ENCODE results near the gene SHROOM3.

The SHROOM3 gene

DNA sequence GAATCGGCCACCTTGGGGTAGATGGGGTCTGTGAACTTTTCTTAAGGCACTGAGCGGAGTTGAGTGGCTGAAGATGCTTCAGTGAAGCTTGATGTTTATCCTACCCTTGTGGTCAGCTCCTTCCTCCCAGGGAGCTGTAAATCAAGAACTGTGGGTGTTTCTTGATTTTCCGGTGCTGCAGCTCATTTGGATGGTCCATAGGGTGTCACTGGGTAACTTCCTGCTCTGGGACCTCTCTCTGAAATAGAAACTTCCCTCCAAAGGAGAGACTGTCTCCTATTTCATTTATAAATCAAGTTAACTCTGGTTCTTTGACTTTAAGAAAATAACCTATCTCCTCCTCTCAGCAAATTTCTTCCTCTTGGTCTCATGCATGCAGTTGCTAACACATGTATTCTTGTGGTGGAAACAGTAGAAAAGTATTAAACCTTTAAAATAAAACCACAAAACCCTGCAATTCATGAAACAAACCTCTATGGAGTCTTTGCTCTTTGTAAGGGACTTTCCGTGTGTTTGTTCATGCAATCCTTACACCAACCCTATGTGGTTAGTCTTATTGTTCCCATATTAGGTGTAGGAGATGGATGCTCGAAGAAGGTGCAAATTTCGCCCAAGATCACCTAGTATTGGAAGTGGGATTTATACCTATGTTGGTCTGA, 110.3 kb downstream of the SHROOM3 start:
- no peak for DNase-seq

DNA sequence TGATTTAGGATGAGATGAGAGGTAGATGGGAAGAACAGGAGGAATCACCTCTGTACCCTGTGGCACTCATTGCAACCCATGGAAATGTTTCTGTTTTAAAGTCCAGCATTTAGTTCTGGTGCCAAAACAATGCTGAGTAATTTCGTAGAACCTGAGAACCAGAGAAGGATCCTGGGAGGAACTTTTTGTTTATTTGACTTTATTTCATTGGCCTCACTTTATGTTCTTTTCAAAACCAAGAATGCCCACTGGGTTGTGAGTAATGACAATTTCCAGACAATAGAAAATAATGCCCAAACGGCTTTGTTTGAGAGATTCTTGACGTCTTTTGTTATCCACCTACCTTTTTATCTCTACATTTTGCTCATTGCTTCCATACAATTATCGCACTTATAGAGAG, 111.3 kb downstream of the SHROOM3 start:
- DNase-seq: no peak

DNA sequence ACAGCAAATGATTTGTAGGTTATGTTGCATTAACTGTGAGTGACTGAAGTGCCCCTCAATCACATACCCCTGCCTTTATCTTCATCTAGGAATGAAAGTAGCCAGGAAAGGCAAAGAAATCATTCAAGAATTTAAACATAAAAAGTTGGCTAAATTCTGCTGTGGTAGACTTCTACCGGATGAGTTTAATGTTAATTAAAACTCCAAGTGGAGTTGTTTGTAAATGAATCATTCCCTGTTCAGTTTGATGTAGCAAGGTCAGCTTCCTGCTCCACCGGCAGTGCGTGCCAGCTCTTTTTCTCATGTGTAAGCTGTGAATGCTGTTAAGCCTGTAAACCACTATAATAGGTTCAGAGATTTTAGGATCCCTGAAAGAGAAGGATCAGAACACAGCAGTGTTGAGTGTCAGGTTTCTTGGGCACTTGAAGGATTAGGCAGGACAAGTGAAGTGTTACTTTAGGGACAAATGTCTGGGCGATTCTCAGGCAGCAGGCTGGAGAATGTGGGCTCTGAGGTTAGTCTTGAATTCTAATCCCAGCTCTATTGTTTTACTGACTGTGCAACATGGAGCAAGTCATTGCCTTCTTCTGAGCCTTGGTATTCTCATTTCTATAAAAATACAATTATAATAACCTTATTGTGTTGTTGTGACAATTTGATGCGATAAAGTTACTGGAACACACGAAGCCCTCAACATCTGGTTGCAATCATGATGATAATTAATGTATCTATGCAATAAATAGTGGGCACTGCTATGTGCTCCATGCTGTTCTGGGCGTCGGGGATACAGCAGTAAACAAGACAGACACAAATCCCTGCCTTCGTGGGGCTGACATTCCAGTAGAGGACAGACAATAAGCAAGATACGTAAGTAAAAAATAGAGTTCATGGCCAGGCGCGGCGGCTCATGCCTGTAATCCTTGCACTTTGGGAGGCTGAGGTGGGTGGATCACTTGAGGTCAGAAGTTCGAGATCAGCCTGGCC, 112.0 kb downstream of the SHROOM3 start:
- no peak for DNase-seq

DNA sequence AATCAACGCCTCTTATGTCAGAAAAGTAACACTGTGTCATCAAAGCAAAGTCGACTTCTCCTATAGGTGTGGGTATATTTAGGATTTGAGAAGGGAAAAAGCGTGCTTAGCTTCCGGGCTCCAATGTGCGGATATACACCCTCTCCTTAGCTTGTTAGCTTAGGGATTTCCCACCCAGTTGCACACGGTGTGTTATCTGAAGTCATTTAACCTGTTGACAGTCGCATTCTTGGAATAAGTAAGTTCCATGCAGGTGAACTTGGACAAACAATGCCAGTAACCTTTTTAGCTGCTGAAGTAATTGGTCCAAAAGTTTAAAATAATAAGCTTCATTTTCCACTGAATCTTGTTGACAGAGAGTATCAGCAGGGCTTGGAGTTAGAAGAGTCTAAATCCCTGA, 113.7 kb downstream of the SHROOM3 start:
- no peak for DNase-seq

DNA sequence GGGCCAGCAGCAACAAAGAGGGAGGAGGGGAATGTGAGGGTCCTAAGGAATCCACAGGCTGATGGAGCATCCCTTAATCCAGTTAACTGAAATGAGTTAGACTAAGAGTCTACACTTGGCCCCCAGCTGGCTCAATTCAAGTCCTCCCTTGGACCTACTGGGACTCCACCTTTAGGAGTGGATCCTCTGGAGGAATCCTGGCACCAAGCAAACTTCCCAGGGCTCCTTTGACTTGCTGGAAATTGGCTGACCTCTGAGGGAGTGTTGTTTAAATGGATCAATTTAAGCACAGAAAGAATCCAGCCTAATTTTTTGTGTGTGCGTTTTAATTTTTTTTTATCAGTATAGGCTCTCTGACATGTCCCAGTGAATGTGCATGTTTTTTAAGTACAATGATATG, 114.7 kb downstream of the SHROOM3 start:
- no peak for DNase-seq

DNA sequence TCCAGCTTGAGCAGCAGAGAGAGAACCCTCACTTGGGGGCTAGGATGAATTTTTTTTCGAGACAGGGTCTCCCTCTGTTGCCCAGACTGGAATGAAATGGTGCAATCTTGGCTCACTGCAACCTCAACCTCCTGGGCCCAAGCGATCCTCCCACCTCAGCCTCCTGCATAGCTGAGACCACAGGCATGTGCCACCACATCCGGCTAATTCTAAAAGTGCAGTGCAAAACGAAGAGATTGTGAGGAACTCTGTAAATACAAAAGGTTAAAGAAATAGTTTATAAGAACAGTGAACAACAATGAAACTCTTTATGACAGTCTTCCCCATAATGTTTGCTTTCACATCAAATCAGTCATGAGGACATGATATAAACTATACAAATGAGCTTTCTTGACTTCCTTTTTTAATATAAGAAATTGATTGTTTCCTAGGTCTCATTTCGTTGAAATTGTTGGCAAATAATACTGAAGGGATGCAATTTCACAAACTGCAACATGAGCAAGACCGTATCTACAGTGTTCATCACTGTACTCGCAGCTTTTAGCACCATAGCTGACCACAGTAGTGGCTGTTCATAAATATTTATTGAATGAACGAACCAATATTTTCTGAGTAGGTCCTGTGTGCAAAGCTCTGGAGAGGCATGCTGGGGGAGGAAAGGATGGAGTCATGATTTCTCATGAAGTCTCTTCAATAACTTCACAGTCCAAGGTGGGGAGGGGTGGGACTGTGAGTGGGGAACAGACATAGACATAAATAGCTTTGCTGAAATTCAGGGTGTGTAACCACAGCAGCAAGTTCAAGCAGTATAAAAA, 116.1 kb downstream of the SHROOM3 start:
- DNase-seq: no peak

DNA sequence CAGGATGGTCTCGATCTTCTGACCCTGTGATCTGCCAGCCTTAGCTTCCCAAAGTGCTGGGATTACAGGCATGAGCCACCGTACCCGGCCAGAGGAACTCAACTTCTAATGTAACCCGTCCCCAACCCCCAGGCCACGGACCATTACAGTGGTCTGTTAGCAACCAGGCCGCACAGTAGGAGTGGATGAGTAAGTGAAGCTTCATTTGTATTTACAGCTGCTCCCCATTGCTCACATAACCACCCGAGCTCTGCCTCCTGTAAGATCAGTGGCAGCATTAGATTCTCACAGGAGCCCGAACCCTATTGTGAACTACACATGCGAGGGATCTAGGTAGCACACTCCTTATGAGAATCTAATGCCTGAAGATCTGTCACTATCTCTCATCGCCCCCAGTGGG, 119.6 kb downstream of the SHROOM3 start:
- no peak for DNase-seq

DNA sequence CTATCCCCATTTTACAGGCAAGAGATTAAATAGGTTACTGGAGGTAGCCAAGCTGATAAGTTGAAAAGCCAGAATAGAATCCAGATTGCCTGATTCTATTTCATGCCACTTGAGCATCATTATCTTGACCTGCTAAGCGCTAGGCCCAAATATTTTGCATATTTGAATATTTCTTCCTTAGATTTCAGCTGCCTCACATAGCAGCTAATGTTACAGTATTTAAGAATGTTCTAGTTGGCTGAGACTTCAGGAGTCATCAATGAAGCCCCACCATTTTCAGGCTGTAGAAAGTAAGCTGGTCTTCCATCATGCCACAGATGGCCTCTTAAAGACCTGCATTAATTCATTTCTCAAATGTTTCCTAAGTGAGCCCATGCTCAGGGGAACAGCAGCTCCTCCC, 121.4 kb downstream of the SHROOM3 start:
- DNase-seq: no peak

DNA sequence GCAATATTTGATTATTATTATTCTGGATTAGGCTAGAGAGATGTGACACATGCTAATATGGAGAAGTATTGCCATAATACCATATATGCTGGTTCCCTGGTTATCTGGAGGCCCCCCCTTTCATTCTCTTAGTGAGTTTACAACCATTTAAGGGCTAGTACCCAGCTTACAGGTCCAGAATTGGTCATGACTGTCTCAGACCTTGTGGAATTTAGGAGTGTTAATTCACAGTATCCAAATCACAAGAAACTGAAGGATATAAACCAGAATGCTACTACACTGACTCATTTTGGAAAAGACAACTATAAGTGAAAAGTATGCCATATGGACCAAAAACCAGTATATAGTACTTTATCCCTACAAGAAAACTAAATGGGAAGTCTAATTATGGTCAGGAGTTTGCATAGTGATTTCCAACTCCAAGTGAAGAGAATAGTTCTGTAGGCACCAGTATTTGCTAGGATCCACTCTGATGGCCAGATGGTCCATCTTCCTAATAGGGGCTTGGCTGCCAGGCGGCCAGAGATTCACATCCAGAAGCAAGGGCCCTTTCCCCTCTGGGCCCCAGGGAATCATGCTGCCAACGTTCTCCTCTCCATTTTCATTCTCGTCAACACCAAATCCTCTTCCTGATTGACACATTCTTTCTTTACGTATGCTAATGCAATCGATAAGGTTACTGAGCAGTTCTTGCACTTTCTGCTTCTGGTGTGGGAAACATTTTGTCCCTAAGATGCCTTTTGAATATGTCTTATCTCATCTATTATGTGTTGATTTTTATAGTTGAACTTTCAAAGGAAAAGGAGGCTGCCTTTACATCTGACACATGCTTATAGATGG, 123.6 kb downstream of the SHROOM3 start:
- no peak for DNase-seq

DNA sequence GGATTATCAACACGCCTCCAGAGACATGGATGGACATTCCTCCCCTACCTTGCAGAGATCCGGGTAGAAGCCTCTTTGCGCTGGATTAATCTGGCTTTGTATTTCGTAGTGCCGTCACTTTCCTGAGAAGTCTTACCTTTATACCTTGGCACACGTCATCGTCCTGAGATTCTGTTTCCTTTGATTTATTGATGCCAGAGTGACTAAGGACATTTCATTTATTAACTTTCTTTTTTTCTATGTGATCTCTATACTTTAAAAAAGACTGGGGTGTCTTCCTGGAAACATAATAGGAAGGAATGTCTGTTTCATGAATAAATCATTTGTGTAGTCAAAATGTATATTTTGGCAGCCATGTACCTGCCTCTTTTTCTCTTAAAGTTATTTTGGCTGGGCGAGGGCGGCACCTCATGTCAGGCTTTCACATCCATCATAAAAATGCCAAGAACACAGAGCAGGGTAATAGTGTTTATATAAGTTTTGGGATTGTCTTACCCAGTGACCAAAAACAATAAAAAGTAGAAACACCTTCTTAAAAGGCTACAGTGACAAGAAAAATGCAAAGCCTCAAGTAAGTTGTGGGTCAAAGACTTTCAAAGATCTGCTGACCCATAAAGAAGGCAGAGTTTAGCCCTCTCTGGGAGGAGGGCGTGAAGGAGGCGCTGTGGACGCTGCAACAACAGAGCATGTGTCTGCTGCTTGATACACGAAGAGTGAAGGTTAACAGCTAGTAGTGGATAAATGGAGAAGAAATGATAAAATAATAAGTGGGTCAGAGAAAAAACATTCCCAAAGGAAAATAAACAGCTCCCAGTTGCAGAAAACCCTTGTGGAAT, 124.4 kb downstream of the SHROOM3 start:
- DNase-seq: no peak

DNA sequence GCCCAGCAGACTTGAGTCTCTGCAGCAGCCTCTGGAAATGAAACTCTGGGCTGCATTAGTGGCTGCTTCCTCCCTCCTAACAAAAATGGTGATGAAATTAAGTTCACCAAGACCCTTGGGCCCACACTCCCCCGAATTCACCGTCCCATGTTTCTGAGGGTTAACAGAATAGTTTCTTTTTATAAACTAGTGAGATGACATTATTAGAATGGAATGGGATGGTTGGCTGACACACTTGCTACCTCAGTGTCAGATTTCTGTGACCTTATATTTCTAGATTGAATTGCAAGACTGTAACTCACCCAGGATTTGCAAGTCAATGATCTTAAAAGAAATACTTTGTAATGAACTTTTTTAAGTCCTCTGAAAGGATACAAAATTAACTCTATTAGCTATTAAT, 127.1 kb downstream of the SHROOM3 start:
- DNase-seq: no peak

DNA sequence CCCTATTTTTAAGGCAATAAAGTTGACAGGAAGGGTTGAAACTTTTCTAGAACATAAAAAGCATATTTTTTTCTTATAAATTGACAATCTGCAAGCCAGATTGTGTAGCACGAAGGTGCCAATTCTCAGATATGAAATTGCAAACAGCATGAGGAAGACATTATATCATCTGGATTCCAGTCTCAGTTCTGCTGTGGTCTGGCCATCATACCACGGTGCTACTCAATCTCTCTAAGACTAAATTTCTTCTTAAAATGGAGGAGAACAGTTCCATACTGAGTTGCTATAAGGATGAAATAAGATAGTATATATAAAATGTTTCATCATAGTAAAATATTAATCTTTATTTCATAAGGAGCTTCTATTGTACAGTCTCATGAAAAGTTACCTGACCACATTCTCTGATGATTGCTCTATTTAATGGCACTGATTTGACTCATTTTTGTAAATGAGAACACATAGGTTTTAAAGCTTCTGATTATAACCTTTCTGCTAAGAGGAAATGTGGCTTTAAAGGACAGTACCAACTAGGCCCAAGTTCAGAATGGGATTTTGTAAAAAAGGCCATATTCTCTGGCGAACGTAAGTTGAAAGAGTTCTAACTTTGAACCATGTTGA, 127.9 kb downstream of the SHROOM3 start:
- no peak for DNase-seq

DNA sequence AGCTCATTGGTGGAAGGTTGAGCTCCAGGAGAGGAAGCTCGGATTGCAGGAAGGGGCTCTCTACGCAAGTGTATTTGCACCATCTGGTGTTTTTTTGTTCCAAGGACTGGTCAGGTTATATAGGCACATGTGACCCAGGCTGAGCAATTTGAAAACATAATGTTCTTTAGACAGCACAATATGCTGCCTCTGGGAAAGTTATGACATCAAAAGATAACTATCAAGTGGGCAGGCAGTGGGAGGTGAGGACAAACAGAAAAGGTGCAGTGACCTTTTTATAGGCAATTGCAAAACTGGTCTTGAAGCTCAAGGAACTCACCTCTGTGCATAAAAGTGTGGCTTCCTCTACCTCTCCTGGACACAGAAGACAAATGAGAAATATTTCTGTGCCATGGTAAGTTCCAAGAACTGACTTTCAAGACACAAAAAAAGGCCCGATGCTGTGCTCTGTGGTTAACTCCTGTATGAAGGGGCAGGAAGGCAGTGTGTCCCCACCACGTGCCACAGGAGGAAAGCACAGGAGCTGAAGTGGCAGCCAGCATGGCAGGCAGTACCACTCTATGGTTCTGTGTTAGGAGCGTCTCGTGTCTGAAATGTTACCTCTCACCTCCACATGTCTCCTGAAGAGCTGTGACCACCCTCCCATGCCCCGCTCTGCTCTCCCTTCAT, 128.6 kb downstream of the SHROOM3 start:
- no peak for DNase-seq

DNA sequence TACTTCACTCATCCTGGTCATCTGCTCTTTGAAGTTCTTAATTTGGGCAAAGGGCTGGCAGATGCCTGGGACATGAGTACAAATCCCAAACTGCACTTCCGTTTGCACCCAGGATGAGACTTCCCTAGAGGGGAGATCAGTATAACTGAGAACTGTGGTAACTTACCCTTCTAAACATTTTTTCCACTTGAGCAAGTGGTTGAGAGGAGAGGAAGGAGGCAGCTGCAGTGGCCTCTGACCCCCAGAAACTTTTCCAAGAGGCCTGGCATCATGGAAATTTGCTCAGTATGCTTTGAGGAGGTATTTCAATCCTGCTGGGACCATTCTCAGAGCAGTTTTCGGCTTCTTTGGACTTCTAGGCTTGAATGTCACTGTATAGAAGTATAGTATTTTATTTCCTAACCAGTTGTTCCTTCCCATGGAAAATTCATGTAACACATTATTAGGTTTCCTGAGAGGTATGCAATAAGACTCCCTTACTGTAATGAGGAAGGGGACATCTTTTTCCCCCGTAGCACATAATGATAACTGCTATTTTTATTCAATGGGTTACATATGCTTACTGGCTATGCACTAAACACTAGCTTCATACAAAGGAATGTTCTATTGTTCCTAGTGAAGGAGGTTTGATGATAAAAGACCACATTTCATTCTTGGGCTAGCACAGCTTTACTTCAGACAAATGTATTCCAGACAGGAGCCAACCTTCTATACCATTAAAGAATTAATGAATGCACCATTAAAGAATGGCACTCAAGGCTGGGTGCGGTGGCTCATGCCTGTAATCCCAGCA, 129.3 kb downstream of the SHROOM3 start:
- DNase-seq: no peak

DNA sequence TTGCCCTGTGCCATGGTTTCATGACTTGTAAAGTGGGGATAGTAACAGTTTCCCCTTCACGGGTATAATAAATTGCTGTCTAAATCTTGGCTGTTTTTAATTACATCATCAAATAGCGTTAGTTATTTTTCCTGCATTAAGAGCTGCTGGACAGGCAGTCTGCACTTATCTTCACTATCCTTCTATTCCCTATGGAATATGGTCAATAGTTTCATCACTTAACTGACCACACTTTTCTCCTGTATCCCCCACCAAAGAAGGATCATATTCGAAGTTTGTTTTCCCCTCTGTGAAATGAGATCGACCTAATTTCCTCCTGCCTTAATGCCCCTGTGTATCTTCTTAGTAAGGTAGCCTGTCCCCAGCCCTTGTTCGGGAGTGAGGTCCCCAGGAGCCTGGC, 133.2 kb downstream of the SHROOM3 start:
- DNase-seq: no peak

DNA sequence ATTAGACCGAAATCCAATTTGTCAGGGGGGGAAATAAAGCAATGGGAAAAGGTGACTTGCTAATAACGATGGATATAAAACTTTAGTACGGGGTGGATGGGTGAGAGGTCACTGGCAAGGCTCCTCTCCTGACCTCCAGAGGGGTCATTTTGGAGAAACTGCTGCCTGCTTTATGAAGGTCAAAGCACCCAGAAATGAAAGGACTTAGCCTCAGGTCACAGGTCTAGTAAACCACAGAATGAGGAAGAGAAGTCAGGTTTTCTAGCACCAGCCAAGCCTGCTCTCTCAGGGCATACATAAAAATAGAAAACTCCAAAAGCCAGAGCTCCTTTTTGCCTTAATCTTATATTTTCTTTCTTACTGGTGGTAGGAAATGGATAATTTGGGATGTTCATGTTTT, 134.2 kb downstream of the SHROOM3 start:
- DNase-seq: no peak

DNA sequence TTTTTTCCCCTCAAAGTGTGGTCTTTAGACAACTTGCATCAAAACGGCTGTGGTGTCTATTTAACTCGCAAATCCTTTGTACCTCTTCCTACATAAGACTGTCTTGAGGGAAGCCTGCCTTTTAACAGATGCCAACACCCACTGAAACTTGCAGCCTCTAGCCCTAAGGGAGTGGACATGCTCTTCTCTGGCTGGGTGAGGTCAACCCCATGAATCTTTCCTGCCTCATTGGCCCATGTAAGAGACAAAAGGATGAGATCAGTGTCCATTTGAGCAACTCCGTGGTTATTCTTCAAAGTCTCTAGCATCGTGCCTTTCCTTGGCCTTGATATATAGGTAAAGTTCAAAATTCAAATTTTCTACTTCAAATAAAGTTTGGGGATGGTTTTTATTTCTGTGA, 134.7 kb downstream of the SHROOM3 start:
- no peak for DNase-seq

DNA sequence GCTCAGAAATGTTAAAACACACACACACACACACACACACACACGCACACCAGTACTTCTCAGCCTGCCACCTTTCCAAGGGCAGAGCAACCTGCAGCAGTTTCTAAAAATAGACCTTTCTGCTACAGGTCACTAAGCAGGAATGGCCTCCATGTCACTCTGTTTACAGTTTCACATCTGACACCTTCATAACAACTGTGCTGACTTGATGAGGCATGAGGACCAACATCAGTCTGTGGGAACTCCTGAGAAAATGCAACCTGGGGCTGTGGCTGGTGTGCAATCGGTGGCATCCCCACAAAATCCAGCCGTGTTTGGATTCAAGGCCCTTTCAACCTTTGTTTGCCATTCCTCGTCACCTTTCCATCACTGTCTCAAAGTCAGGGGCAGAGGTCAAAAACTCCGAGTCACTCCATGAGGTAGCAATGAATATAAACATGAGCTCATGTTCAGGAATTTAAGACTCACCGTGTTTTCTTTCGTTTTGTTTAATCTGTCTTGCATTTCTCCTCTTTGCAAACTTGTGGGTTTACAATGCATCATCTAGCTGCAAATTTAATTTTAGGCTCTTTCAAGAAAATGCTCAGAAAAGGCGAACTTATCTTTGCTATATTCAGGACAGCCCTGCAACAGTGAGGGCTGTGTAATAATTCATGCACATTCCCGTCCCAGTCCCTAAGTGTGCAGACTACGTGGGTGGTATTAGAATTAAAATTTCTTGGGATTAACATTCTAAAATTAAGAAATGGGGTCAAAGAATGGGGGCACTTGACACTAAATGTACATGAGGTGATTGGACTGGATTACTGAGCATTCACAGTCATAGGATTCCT, 135.3 kb downstream of the SHROOM3 start:
- no peak for DNase-seq

DNA sequence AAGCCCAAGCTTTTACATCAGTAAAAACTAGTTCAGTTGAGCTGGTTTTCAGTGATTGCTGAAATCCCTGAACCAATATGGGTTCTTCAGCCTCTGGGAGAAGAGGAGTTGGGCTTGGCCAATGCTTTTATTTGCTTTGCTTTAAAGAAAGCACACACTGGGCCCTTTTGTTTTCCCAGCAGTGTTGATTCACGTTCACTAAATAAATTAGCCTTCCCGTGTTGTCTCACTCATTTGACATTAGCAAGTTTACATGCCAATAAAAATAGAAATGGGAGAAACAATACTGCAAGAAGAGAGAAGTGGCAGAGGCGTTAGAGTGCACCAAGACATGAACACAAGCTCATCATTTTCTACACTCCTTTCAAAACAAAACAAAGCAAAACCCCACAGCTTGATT, 136.2 kb downstream of the SHROOM3 start:
- DNase-seq: no peak

All from CD4-positive, alpha-beta T cell treated with Interleukin-4 for 1 hour (primary cell).